HG03060 (cell line): ENCODE results near the gene RFTN1.

Experiments
- ATAC-seq: cut with Tn5 transposase; IDR thresholded peaks from one replicate; pipeline ENCODE4 v1.9.1; 2021; ENCODE audit warnings: low read depth, moderate number of reproducible peaks; ENCODE audit not compliant: unreplicated experiment

Gene RFTN1

DNA sequence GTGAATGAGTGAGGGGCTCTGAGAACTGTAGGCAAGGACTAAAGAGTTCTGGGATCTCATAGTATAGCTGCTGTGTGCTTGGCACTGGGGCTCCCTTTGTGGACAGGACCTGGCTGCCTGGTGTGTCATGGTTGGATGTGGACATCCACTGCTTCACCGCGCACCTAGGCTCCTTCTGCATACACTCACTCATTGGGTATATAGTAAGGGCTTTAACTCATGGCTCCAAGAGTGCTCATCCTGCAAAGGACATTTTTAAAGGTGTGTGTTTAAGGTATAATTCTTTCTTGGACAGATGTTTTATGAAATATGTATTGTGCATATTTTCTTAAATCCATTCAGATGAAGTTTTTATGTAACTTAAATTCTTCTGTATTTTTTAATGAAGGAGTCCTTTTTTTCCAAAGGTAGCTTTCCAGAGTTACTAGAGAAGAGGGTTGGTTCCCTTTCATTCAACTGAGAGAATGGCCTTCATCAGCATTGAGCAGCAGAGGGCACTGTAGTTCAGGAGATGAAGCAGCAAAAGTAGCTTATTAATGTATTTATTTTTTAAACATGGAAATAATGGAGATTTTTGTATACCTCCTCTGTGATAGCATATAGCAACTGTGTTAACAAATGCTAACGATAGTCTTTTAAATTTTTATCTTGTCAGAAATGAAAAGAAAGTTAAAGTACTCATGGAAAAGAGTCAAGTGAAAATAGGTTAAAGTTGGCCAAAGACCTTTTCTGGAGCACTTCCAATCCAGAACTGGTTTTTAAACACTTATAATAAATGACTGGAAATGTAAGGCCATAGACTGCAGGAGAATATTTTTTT lies 223.3 kb downstream of the RFTN1 start:
- no peak for ATAC-seq

DNA sequence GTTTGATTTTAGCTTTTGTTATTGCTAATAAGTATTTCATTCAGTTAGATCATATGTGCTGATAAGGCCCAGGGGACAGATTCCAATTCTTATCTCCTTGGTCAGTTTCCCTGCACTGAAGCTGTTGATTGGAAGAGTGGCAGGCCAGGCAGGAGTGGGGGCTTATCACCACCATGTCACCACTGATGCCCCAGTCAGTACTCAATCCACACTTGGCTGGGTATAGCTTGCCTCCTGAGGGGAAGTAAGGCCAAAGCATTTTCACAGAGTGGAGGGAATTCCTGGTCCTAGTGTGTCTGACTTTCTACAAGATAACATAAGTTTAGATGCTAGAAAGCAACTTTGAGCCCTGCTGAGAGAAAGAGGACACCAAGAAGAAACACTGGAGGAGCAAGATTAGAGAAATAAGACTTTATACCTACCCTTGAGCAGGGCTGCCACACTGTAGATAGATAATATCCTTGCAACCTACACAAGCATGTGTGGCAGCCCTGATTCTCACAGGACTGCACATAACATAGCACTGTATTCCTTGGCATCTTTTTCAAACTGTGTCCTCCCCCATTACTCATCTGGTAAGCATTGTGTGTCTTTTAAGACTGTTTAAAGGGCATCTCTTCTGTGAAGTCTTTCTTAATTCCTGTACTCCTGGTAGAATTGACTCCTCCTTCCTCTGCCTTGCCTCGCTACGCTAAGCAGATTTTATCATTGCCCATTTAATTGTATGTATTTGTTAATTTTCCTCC lies 224.2 kb downstream of the RFTN1 start:
- no peak for ATAC-seq

DNA sequence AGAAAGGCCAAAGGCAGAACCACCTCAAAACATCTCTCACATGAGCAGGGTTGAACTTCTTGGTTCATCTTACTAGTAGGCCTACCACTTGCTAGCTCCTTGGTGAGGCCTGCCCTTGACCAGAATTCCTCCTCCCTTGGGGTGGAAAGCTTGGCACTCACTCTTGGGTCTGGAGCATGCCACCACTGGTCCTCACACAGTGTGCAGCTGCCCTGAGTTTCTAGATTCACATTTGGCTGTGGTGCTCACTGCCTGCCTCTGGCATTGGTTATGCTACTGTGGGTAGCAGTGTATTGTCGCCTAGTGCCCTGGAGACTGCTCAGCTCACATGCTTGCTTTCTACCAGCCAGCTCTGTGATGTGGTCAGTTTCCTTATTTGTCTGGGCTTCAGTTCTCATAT lies 224.8 kb downstream of the RFTN1 start:
- ATAC-seq, result no peak

DNA sequence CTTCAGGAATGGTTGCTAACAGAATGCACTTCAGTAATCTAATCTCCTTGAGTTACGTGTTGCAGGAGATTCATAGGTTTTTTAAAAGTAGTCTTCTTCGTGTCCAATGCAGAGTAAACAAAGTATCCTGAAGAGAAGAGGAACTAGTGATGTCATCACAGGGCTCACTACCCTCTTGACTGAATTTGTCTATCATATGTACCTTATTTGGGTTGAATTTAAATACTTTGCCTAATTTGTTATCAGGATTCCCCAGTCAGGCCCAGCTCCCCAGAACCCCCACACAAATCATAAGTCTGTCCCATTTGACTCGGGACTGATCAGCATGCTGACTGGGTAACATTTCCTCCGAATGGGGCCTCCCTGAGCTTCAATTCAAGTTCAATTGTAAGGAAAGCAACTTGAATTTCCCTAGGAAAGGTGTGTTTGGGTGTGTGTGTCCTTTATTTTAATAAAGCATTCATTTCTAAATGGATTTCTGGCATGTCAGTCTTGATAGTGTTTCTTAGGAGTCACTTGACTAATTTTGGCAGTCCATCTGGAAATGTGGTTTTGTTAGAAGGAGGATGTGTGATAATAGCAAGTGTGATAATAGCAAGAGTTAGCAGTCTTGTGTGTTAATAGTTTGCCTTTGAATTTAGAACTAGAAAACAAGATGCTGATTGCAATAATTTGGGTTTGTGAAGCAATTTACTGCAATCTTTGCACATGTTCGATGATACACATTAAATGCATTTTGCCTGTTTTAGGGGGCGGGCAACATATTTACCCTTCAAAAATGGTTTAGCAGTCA lies 226.6 kb downstream of the RFTN1 start:
- ATAC-seq, result no peak

DNA sequence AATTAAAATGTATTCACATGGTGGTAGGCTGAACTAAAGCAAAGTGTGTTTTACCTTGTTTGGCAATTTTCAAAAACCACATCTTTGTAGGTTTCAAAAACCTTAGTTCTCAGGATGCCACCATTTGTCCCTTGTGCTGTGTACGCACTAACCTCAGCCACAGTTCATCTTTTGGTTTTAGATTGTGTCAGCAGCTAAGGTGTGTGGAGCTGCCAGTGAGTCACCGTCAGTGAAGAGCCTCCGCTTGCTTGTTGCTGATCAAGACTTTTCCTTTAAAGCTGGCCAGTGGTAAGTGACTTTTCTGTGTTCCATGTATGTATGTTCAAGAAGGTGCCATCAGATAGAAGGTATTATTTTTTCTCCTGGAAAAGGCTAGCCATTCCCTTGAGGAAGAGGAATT lies 227.3 kb downstream of the RFTN1 start:
- peak; percentile 81 for ATAC-seq

DNA sequence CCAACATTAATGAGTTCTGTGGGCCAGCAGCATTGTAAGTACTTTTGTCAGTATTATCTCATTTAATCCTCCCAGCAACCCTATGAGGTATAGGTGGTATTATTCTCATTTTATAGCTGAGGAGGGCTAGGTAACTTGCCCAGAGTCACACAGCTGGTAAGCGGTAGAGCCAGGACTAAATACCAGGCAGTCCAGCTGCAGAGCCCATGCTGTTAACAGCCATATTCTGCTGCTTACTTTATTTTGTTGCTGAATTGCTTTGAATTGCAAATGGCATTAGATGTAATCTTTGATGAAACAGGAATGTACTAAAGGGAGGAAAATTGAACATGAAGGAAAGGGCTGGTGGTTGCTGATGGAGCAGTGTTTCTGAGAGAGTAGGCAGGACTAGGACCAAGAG lies 228.9 kb downstream of the RFTN1 start:
- no peak for ATAC-seq

DNA sequence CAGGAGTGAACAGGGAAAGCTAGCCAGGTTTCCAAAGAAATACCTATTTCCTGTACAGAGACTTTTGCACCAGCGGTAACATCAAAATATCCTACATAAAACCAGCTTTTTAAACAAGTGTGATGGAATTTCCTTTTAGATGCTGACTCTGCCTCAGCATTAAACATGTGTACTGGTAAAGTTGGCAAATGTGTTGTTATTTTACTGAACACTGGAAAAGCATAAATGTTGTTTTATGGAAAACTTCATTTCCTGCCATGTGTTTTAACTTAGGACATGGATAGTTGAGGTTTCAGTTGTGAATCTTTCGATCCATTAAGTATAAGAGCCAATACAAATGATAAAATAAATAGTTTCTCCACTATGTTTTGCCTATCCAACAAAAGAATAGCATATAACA lies 232.8 kb downstream of the RFTN1 start:
- no peak for ATAC-seq

DNA sequence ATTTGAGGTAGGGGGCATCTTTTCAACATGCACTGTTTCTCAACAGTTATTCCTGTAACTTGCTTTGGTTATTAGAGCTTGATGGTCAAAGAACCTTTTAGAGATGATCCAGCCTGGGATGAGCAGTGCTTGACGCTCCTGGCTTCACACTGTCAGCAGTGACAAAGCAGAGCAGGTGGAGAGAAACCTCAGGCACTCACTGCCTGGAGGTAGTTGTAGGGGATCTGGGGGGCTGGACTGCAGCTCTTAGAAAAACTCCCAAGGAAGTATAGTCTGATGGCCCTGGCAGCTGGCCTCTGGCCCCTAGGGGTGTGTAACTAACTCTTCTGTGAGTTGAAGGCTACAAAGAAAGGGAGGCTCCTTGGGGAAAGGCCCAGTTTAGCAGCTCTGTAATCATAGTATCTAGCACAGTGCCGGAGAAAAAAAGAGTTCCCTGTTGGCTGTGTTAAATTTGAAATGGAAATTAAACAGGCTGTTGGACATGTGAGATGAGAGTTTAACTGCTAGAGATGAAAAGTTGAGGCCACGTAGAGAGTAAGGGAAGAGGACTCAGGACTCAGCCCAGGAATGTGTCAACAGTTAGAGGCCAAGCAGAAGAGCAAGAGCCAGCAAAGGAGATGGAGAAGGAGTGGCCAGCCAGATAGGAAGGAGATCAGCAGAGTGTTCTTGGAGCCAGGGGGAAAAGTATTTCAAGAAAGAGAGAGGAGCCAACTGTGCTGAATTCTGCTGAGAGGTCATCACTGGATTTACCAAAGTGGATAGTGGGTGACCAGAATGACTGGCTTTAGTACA lies 234.3 kb downstream of the RFTN1 start:
- no peak for ATAC-seq

DNA sequence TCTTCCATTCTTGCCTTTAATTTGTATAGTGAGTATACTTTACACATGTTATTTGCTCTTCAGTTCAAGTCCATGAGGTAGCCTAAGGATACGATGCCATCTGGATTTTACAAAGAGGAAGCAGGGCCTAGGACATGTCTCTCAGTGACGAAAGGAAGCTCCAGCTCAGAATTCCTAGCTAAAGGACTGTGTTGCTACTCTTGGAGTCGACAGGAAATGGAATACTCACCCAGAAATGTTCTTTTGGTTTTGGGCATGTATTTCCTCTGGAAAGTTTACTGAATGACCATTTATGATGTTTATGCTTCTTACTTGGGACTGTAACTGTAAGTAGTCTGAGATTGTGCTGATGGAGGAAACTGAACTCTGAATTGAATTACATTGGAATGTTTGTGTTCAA lies 236.0 kb downstream of the RFTN1 start:
- no peak for ATAC-seq

DNA sequence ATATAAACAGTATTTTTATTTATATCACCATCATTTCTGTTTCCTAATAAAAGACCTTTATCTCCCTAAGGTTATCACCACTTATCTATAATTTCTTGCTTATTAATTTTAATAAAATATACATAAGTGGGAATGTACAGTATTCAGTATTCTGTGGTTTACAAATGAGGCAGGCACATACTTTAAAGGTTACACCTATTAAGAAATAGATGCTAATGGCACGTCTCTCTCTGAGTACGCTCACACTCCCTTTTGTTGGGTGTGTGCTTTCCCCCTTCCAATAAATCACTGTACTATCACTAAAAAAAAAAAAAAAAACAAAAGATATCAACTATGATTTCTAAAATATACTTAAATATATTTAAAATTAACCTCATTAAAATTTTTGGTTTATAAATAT lies 239.6 kb downstream of the RFTN1 start:
- no peak for ATAC-seq

DNA sequence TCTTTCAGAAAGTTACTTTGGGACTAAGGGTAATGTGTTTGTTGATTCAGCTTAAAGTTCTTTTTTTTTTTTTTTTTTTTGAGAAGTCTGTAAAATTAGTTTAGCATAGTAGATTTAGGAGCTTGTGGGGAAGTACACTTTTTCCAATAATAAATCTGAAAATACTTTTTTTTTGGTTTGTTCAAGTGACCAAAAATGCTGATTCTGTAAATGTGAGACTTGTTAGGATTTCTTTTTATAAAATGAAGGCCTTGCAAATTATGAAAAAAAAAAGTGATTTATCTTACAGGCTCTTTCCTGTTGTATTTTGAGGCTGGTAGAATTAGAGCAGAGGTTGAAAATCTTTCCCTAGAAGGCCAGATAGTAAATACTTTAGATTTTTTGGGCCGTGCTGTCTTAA lies 240.9 kb downstream of the RFTN1 start:
- no peak for ATAC-seq

DNA sequence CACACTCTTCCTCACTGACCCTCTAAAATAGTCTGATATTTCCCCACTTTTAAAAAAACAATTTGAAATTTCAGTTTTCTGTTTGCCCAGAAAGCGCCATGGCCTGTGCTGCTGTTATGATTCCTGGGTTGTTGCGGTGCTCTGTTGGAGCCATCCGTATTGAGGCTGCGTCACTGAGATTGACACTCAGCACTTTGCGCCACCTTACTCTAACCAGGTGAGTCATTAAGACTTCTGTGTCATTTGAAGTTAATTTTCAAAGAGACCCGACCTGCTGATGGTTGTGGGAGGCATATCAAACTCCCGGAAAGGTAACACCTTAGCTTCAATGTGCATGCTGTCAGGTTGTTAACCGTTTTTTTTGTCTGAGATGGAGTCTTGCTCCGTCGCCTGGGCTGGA lies 242.6 kb downstream of the RFTN1 start:
- ATAC-seq, result no peak

DNA sequence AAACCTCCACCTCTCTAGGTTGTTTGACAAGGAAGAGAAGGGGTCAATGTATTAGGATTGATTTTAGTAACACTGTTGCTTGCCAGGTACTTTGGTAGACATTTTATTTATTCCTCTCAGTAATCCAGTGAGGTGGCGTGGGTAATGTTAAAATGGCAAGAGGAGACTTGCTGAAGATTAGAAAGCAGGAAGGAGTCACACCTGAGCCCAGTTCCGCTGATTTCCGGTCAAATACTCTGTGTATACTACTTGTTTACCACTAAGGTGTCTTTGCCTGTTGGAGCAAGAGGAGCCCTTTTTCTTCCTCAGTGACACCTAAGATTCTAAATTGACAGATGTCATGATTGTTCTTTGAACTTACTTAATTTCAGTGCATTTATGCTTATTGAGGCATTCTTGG lies 246.8 kb downstream of the RFTN1 start:
- ATAC-seq, result no peak
